VCaP (cell line): ENCODE results near the gene ARL3.
A peak's percentile ranks its signal among the peaks of the same experiment; 100 is the strongest.

Experiments
- H3K27ac ChIP-seq: fragments of 450-650 bp; 2 replicates; pipeline ENCODE4 v1.5.1; 2017
- TF ChIP-seq, protein P1 (sequence below): fragments of 450-650 bp; conservative IDR thresholded peaks from 2 replicates; pipeline ENCODE4 v1.5.1; 2017; ENCODE audit warnings: mild to moderate bottlenecking, moderate library complexity

ARL3 gene

DNA sequence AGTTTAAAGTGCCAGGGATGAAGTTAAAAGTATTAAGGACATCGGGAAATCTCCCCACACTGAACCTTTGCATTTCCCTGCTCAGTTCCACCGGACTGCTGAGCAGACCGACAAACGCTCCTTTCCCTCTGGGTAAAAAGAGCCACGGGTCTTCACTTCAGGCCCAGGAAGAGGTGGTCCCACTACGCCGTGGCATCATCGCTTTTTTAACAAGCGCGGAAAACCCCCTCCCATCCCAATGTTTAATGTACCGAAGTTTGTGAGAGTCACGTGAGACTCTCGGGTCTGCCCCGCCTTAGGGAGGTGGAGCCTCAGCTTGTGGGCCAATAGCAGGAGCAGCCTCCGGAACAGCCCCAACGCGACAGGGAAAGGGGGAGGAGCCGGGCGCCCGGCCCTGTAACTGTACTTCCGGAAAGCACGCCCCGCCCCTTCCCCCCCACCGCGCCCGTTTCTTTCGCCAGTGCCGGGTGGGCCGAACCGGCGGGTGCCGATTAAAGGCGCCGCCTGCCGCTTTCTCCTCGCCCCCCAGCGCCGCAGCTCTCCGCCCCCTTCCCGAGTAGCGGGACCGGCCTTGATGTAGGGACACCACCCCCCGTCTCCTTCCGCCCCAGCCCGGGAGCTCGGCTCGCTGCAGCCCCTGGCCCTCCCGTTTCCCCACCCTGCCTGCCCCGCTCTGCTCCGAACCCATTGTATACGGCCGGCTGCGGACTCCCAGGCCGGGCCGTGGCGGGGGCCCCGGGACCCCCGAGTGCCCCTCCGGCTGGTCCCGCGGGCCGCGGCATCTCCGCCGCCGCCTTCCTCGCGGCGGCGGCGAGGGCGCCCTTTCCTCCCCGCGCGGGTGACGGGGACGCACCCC is 72.1 kb downstream of the ARL3 start:
- peak overlapping the region; percentile 97 for H3K27ac ChIP-seq
- TF ChIP-seq, protein P1, sequence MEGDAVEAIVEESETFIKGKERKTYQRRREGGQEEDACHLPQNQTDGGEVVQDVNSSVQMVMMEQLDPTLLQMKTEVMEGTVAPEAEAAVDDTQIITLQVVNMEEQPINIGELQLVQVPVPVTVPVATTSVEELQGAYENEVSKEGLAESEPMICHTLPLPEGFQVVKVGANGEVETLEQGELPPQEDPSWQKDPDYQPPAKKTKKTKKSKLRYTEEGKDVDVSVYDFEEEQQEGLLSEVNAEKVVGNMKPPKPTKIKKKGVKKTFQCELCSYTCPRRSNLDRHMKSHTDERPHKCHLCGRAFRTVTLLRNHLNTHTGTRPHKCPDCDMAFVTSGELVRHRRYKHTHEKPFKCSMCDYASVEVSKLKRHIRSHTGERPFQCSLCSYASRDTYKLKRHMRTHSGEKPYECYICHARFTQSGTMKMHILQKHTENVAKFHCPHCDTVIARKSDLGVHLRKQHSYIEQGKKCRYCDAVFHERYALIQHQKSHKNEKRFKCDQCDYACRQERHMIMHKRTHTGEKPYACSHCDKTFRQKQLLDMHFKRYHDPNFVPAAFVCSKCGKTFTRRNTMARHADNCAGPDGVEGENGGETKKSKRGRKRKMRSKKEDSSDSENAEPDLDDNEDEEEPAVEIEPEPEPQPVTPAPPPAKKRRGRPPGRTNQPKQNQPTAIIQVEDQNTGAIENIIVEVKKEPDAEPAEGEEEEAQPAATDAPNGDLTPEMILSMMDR = no peak

DNA sequence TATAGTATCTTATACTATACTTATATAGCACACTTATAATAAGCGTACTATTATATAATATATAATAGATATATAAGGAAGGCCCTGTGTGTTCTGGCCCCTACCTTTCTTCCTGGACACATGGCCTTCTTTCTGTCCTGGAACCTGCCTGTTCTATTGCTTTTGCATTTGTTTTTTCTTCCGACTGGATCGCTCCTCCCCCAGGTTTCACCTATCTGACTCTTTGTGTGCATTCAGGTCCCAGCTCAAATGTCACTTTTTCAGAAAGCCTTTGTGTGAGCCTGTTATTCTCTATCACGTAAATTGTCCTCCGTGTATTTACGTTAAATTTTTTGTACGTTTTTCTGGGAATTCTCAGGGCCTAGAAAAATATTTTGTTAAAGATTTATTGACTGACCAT is 72.8 kb downstream of the ARL3 start:
- TF ChIP-seq, protein P1 = no peak
- peak overlapping the region; percentile 97 for H3K27ac ChIP-seq

DNA sequence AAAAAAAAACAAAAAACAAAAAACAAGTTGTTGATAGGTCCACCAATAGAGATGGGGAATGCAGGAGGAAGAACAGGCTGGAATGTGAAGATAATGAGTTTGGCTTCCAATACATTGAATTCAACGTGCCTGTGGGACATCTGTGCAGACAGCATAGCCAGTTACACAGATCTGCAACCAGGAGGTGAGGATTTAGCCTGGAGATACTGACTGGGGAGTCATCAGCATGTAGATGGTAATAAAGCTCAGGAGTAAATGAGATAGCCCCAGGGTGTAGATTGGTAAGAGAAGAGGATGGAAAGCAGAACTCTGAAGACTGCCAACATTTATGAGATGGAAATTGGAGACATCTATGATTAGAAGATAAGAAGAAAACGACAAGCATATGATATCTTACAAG is 74.7 kb downstream of the ARL3 start:
- TF ChIP-seq, protein P1 = no peak

DNA sequence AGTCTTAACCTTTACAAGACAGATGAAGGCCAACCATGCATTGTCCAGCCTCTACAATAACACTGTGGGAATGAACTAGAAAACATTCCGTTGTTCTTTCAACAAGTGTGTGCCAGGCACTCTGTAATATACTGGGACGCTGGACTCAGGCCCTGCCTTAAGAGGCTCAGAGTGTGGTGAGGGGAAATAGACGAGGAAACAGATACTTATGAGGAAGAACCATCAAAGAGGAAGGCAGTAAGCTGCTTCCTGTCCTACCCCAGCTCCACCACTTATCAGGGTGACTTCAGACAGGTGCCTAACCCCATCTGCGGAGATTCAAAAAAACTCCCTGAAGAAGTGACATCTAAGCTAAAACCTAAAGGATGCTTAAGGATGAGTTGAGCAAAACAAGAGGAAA is 78.8 kb downstream of the ARL3 start:
- TF ChIP-seq, protein P1 = no peak
- H3K27ac ChIP-seq = no peak overlapping the region

More for the DNA sequence above, 74.7 kb downstream of the ARL3 start:
- H3K27ac ChIP-seq = peak overlapping the region; percentile 97; the same call in 1 of the 2 replicates

DNA sequence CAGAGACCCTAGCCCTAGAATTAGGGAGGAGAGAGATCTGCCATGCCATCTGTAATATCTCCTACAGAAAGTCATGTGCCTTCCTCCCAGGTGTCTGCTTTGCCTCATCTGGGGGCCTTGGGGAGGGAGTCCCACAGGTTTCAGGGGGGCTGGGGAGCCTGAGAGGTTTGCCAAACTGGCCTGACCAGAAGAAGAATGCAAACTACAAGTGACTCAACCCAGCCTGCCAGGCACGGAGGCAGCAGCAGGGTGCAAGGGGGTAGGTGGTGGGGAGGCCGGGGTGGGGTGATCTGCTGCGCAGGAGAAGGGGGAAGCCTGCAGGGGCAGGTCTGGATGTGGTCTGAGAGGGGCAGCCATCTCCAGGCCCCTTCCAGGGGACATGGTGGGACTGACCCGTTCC is 79.5 kb downstream of the ARL3 start:
- no peak overlapping the region for H3K27ac ChIP-seq
- TF ChIP-seq, protein P1 = no peak

DNA sequence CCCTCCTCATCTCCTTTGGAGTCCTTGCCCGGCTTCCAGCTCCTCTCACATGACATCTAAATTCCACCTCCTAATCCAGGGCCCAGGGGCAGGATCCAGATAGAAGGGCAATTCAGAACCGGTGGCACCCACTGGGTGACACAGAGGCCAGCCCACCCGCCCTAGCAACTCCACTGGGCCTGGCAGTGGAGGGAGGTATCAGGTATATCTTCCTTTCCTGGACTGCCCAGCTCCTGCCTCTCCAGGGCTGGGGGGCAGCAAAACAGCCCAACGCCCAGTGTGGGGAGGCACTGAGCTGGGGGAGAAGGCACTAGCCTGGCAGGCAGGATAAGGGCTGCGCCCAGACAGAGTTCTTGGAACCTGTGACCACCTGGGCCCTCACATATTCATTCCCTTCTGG is 80.3 kb downstream of the ARL3 start:
- H3K27ac ChIP-seq = no peak overlapping the region
- TF ChIP-seq, protein P1 = no peak

DNA sequence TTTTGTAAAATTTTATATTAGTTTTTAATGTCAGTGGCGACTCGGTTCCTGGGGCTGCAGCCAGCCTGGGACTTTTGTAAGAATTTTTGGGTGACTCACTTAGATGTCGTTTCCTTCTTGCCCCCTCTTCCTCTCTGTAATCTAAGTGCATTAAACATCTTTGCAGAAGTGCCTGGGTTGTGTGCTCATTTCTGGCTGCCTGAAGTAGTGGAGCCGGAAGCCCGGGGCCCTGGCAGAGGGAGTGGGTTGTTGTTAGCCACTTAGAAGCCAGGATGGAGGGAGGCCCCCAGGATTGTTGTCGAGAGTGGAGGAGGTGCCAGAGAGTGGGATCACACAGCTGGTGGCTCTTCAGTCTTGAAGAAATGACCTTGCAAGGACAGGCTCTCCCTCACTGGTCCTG is 80.9 kb downstream of the ARL3 start:
- no peak overlapping the region for H3K27ac ChIP-seq
- TF ChIP-seq, protein P1 = no peak
